ENCODE results near the gene FOXL2. TPM values are rescaled to one million over a fixed set of nuclear protein-coding genes. Genes with fewer than 3 reads are reported as not detected.

The FOXL2 gene
- total and polyA plus RNA-seq, 9 of the 15 experiments (the other 6 are each of a cell fraction or from before 2014, with no cell fraction given), result 0.27 to 22.1 (median 3.2) TPM

- Histone ChIP-seq H3K27ac (ENCODE audit: extremely low read depth, low read depth, low read length) (no peak overlapping the region), H2AFZ (ENCODE audit: low read depth, low read length) (no peak overlapping the region), H3K4me3 (no peak overlapping the region), H3K9ac (ENCODE audit: insufficient read depth in 1 of 2, low read depth in 2 of 2, low read length in 2 of 2) (no peak overlapping the region), H3K4me2 (ENCODE audit: insufficient read depth, low read length) (no peak overlapping the region), H4K20me1 (replicated peaks; ENCODE audit: control insufficient read depth, insufficient read depth, low read length) (no peaks in the 10 kb centered on the region), H3K27me3 (ENCODE audit: control insufficient read depth in 2 of 2, insufficient read depth in 2 of 2, low read length in 2 of 2) (peaks cover 0 to 5% of the 10 kb centered on the region in 2 experiments; a peak in 1 of 5 replicates), H3K4me1 (replicated peaks in 1 of 2; ENCODE audit: control insufficient read depth in 2 of 2, insufficient read depth in 2 of 2, low read length in 2 of 2) (no peaks in the 10 kb centered on the region; a peak in 1 of 5 replicates), H3K36me3 (ENCODE audit: control insufficient read depth, insufficient read depth, low read length) (no peaks in the 10 kb centered on the region), H3K9me1 (ENCODE audit: control insufficient read depth, insufficient read depth, low read length) (no peaks in the 10 kb centered on the region), H3K79me2 (ENCODE audit: control insufficient read depth, insufficient read depth, low read length) (no peaks in the 10 kb centered on the region), H3K9me3 (replicated peaks; ENCODE audit: control insufficient read depth, insufficient read depth, low read depth, low read length) (no peaks in the 10 kb centered on the region)
- TF ChIP-seq, protein P1, sequence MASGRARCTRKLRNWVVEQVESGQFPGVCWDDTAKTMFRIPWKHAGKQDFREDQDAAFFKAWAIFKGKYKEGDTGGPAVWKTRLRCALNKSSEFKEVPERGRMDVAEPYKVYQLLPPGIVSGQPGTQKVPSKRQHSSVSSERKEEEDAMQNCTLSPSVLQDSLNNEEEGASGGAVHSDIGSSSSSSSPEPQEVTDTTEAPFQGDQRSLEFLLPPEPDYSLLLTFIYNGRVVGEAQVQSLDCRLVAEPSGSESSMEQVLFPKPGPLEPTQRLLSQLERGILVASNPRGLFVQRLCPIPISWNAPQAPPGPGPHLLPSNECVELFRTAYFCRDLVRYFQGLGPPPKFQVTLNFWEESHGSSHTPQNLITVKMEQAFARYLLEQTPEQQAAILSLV (tag; IDR thresholded peaks at IDR 0.05), result no peak
- TF ChIP-seq HLTF (IDR thresholded peaks at IDR 0.05) (no peak), FOXJ3 (CRISPR knock-in tag; IDR thresholded peaks at IDR 0.05) (no peak), BDP1 (IDR thresholded peaks at IDR 0.05; ENCODE audit: insufficient read depth, insufficient read length) (no peak), SIN3B (IDR thresholded peaks at IDR 0.05; ENCODE audit: low read depth) (no peak), THAP12 (CRISPR knock-in tag; IDR thresholded peaks at IDR 0.05) (no peak), CHD2 (IDR thresholded peaks at IDR 0.05; ENCODE audit: low read depth, low read length) (no peak)
- TF ChIP-seq, protein P2, sequence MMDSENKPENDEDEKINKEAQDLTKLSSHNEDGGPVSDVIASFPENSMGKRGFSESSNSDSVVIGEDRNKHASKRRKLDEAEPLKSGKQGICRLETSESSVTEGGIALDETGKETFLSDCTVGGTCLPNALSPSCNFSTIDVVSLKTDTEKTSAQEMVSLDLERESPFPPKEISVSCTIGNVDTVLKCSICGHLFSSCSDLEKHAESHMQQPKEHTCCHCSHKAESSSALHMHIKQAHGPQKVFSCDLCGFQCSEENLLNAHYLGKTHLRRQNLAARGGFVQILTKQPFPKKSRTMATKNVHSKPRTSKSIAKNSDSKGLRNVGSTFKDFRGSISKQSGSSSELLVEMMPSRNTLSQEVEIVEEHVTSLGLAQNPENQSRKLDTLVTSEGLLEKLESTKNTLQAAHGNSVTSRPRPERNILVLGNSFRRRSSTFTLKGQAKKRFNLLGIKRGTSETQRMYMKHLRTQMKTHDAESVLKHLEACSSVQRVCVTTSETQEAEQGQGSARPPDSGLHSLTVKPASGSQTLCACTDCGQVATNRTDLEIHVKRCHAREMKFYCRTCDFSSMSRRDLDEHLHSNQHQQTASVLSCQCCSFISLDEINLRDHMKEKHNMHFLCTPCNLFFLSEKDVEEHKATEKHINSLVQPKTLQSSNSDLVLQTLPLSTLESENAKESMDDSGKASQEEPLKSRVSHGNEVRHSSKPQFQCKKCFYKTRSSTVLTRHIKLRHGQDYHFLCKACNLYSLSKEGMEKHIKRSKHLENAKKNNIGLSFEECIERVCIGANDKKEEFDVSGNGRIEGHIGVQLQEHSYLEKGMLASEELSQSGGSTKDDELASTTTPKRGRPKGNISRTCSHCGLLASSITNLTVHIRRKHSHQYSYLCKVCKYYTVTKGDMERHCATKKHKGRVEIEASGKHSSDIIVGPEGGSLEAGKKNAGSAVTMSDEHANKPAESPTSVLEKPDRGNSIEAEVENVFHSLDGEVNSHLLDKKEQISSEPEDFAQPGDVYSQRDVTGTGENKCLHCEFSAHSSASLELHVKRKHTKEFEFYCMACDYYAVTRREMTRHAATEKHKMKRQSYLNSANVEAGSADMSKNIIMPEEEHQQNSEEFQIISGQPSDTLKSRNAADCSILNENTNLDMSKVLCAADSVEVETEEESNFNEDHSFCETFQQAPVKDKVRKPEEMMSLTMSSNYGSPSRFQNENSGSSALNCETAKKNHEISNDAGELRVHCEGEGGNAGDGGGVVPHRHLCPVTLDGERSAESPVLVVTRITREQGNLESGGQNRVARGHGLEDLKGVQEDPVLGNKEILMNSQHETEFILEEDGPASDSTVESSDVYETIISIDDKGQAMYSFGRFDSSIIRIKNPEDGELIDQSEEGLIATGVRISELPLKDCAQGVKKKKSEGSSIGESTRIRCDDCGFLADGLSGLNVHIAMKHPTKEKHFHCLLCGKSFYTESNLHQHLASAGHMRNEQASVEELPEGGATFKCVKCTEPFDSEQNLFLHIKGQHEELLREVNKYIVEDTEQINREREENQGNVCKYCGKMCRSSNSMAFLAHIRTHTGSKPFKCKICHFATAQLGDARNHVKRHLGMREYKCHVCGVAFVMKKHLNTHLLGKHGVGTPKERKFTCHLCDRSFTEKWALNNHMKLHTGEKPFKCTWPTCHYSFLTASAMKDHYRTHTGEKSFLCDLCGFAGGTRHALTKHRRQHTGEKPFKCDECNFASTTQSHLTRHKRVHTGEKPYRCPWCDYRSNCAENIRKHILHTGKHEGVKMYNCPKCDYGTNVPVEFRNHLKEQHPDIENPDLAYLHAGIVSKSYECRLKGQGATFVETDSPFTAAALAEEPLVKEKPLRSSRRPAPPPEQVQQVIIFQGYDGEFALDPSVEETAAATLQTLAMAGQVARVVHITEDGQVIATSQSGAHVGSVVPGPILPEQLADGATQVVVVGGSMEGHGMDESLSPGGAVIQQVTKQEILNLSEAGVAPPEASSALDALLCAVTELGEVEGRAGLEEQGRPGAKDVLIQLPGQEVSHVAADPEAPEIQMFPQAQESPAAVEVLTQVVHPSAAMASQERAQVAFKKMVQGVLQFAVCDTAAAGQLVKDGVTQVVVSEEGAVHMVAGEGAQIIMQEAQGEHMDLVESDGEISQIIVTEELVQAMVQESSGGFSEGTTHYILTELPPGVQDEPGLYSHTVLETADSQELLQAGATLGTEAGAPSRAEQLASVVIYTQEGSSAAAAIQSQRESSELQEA (IDR thresholded peaks at IDR 0.05; ENCODE audit: low read depth), result no peak
- ChIA-PET CTCF (ENCODE audit: low intra/inter-chr PET ratio) (no interaction called here), POLR2A (interaction anchor here (0.5 to 0.6 kb wide), 2 partner anchors 14 to 189 kb away, joined by 4 to 5 read pairs; no protein-coding TSS in a partner anchor)
- WGBS (ENCODE audit: insufficient coverage, low coverage, missing lambda C conversion rate), result 15% methylated on average over 5 of the region's 5 CpGs
- BruUV-seq (replicated peaks), result no TSS peak
- no peak for DNase-seq (ENCODE audit: extremely low read depth in 1 of 4, low spot score in 3 of 4)
- in situ Hi-C loops (cut with MboI), result no loop called here
- intact Hi-C loops (cut with micrococcal nuclease), result no loop called here
- FAIRE-seq, result no peak
- ATAC-seq, result no peak
Observed at GRCh38 chr3:138972941-138973340, 26.0 kb upstream of the FOXL2 start.
